Renal cortex interstitium (tissue), 11 donors: Measurements from ENCODE around the gene ALDH1L1. TPM values are rescaled to one million over a fixed set of nuclear protein-coding genes. Genes with fewer than 3 reads are reported as not detected.

Source experiments
- DNase-seq, 11 donors: peaks; one replicate each; pipeline ENCODE4 v3.0.0-alpha.2; 2013; ENCODE audit warnings: low read depth in 9 of 11, low spot score in 4 of 11; ENCODE audit errors: extremely low read depth in 1 of 11
- polyA plus RNA-seq, 3 donors: library from polyadenylated mRNA; unstranded; fragments of 120-200 nt; gene quantifications; one replicate each; pipeline ENCODE4 v1.2.1, GENCODE V29; 2013; ENCODE audit not compliant: insufficient read length in 3 of 3

Gene ALDH1L1
- polyA plus RNA-seq, 3 donors, result 41.1 to 50.8 (median 43.0) TPM

DNA sequence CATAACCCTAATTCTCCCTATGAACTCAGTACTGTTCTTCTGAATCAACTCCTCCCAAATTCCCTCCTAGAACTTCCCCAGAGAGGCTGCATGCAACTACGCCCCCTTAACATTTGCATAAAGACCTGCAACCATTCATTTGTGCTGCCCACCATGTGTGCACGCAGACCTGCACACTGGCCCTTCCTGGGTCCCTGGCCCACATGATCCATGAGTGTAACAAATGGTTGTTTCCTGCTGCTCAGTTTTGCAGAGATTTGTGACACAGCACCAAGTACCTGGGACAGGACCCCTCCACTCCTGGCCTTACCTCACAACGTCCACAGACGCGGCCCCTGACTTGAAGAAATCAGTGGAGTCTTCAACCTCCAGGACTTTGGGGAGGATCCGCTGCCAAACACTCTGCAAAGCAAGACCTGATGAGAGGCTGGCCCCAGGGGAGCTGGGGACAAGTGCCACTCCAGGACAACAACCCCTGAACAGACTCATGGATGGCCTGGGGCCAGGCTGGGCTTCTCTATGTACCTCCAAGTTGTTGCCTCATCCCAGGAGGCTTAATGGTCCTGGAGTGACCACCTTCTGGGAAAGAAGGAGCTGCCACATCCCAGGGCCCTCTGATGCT is 33.8 kb downstream of the ALDH1L1 start:
- no peak for DNase-seq

DNA sequence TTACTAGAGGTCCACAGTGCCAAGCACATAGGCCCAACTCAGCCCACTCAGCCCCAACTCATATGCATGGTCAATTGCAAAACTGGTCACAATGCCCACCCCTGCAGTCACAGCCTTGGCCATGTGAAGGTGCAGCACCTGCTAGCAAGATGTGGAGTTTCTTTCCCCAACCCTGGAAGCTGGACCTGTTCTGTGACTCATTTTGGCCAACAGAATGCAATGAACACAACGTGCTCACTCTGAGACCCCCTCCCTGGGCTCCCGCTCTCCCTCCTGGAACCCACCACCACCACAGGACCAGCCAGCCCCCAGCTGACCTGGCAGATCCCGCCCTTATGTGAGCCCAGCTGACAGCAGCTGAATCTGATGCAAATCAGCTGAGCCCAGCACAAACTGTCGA is 34.4 kb downstream of the ALDH1L1 start:
- DNase-seq, result no peak

DNA sequence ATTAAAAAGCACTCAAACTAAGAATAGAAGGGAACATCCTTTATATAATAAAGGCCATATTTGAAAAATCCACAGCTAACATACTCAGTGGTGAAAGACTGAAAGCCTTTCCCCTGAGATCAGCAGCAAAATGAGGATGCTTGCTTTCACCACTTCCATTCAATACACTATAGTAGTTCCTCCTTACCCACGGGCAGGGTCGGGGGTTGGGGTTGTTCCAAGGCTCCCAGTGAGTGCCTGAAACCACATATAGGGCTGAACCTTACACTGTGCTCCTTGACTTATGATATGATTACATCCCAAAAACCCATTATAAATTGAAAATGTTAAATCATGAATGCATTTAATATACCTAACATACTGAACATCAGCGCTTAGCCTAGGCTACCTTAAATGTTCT is 37.7 kb downstream of the ALDH1L1 start:
- DNase-seq, result no peak

DNA sequence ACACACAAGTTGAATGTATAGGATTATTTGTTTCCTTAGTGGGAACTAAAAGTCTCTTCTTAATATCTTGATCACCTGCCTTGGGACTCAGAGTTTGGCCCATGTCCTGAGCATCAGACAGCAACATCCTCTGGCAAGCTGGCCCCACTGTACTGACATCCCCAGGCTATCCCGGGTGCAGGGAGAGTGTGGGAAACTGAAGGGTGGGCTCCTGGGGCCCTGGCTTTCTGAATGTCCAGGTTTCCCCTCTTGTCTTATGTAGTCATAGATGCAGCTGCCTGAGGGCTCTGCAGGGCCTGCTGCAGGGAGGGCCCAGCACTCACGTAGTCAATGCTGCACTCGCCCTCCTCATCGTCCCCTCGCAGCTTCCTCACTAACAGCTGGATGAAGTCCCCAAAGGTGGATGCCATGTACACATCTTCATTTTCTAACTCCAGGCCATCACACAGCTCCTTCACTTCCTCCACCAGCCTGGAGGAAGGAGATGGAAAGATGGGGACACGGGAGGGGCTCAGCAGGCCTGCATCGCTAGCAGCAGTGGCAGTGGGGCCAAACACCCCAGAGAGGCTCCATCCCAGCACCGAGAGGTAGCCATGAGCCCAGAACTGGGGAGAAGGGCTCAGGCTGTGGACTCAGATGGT is 42.8 kb downstream of the ALDH1L1 start:
- DNase-seq, result no peak

DNA sequence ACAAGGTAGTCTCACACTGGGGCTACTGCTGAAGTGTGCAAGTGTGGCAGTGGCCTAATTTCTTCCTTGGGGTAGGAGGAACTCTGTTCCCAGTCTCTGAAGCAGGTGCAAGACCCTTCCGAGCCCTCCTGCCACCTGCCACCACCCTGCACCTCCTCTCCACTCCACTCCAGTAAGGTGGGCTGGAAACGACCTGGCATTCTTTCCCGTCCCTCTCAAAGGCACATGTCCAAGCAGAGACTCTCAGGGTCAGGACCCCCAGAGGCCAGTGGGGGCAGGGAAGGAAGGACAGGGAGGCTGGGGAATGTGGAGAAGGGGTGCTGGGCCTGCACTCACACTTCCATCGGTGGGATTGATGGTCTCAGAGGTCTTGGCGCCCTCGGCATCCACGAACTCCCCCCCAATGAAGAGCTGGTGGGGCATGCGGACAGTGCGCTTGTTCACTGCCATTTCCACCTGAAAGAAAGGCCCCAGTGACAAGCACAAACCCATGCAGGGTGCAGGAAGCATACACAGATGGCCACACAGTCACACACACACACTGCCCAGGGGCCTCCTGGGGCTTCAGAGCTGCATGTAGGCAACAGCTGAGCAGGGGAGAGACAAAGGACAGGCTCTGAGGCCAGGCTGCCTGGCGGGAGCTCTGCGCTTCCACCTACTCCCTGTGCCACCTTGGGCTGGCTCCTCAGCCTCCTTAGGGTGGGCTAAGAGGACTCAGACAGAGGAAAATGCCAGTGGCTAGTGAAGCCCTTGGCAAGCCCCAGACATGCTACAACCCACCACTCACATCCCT is 43.8 kb downstream of the ALDH1L1 start:
- no peak for DNase-seq

DNA sequence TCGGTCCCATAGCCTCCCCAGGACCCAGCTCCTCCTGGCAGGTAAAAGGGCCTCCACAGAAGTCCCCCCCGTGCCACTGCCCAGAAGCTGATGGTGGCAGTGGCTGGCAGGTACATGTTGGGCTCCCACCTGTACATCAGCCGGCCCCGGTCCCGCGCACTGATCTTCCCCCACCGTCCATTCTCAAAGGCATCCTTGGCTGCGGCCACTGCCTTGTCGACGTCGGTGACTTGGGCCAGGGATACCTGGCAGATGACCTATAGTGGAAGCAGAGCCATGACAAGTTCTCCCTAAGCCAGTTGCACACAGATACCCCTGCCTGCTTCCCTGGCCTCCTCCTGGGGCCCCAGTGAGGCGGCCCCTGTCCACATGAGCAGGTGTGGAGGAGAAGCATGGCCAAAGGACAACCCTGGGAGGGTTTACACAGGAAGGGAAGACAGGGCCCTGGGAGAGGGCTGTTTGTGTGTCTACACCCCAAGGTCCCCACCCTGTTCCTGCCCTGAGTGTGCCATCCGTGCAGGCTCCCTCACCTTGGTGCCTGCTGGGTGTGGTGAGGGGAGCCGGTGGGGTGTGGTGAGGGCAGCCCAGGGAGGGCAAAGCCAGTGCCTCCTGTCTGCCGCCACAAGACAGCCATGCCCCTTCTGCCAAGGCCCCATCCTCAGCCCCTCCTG is 44.8 kb downstream of the ALDH1L1 start:
- DNase-seq, result no peak

DNA sequence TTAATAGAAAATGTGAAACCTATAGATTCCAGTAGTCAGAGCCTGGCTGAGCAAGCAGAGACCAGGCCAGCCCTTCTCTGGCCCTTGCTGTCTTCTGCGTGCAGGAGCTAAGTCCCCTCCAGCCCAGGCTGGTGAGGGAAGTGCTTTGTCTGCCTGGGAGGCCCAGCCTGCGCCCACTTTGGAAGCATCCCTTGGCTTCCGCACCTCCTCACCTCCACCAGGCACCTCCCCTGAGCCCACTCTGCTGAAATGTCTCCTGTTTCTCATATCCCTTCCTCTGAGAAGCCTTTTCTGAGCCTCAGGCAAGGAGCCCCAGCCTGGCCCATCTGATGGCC is 45.3 kb downstream of the ALDH1L1 start:
- DNase-seq, result no peak

DNA sequence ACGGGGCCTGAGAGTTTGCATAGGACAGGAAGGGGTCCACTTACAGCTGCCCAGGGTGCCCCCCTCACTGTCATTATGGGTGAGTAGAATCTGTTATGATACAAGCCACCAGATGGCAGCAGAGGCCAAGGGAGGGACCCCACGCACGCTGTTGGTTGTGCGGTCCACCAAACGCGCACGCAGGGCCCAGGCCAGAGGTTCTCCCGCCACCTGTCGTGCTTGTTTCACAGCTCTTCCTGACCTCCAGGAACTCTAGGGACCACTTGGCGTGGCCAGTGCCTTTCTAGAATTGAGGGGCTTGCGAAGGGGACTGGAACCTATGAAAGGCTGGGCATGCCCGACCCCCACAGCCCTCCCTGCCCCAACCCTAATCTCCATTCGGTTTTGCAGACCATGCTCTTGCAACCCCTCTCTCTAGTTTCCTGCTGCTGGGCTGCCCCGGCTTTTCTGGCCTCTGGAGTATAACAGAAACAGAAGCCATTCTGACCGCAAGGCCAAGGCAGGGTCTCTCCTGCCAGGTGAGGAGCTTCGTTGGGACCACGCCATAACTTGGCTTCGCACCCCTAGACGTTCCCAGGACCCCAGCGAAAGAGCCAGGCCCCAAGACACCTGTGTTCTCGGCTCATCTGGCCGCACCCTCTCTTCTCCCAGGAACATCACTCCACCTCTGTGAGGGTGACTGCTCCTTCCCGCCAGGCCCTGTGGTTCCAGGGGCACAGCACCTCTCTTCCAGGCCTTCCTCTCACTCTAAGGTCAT is 46.0 kb downstream of the ALDH1L1 start:
- peak; percentile 29 to 64 (median 51) for DNase-seq

DNA sequence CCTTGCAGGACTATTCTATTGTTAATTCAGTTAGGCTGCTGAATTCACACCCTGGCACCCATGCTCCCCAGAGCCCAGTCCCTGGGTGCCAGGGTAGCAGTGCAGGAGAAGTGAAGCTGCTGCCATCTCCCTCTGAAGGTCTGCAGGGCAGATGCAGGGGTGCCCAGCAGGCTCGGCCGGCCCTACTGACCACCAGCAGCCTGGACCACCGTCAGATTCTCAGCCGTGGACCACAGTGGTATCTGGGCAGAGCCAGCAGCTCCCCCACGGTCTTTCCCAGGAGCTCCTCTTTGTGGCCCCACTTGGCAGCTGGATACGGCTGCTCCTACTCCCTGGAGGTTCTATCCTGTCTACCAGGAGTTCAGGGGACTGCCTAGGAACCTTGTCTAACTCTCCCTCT is 46.8 kb downstream of the ALDH1L1 start:
- no peak for DNase-seq

DNA sequence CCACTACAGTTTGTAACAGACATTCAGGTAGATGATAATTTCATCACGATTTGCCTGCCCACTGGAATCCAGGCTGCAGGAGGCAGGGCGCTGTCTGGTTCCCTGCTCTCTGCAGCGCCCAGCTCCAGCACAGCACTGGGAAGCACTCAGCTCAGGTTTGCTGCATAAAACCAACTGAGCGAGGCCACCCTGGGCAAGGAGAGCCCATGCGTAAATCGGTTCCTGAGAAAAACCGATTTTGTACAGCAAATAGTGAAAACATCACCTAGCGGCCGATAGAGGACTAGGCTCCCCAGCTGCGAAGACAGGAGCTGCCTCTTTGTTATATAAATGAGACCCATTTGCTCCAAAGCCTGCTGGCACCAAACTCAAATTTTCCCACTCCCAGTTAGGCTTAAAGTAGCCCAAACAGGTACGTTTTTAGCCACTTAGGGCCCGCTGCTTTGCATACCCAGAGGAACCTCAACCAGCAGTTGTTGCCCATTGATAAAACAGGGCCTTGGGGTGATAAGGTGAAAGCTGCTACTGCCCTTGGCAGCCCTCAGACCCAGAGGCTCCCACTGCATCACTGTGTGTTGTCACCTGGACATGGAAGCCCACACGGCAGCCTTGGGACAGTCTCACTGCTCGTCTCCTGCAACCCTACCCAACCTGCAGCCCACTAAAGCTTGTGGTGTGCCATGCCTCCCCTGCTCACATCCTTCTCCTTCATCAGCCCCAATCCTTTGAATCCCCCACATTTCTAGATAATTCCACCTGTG is 47.5 kb downstream of the ALDH1L1 start:
- peak in 9 of 11 donors; percentile 10 to 46 (median 26) for DNase-seq

DNA sequence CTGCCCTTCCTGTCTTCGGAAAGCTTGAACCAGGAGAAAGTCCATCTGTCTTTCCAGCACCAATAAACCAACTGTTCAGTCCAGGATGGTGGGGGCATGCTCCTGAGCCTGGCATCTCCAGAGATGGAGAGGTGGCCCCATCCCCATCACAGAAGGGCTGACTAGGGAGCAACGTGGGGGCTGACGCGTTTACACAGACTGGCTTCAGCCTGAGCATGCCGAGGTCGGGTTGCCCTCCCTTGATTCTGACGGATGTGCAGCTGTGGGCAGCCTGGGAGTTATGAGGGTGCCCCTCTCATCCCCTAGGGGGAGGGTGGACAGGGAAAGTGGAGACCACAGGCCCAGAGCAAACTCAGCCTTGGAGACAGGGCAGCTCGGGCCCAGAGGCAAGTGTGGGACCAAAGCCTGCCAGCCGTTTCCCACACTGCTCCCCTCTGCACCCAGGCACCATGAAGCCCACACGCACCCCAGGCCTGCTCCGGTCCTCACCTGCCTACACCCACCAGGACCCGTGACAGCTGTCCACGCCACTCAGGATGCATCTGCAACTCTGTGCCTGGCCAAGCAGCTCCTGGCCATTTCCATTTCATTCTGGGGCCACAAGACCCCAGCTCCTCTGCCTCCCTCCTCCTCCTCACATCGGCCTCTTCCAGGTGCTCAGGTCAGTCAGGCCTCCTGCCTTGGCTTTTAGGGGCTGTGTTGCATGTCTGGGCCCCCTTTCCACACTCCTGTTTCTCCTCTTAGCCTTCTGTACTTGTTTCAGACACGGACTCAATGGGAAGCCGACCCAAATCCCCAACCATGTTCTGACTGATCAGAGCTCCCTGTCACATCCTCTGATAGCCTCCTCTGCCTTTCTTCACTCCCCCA is 48.3 kb downstream of the ALDH1L1 start:
- DNase-seq, result no peak

DNA sequence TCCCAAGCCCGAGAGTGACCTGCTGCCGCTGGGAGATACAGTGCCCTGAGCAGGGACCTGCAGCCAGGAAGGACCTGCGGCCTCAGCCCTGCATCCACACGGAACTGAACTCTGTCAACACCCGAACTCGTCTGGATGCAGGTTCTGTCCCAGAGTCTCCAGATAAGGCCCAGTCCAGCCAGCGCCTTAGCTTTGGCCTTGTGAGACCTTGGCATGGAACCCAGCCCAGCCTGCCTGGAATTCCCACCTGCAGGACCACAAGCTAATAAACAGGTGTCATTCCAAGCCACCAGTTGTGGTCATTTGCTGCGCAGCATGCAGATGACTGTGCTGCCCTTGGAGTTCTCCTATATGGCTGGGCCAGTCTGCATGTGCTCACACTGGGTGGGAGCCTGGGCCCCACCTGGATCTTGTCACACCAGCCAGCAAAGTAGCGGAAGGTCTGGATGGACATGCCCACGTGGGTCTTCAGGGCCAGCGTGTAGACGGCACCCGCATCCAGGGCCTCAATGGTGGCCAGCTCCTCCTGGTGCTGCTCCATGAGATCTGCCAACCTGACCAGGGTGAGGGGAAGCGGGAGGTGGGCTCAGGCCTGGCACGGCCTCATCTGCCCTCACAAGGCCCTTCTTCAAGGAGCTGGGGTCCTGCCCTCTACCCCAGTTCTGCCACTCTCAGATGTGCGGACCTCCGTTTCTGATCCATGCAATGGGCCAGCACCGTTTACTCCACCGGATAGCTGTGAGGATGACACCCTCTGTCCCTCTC is 49.2 kb downstream of the ALDH1L1 start:
- no peak for DNase-seq

DNA sequence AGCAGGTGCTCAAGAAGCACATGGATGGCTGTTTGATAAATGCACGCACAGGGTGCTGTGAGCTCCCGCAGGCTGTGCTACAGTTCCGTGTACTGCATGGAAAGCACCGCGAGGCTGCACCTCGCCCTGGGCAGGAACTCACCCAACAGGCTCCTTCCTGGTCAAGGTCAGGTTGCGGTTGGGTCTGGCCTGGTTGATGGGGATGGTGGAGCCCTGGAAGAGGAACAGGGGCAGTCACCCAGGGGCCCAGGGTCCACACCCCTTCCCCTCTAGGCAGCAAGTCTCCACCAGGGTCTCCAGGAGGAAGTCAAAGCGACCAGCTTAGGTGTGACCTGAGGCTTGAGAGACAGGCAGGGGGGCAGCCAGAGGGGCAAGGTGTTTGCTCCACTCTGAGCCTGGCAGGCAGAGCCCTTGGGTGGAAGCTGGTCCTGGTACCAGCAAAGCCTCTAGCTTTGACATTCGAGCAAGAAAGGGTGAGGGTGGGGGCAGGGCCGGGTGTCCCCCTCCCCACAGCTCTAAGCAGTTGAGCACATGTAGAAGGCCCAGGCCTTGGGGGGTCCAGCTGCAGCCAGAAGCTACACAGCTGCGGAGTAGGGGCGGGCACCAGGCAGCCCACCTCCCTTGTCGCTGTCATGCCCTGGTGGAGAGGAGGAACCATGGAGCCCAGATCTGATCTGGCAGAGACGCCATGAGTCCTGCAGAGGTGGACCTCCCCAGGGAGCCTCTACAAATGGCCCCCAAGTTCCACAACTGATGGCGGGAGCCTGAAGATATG is 50.1 kb downstream of the ALDH1L1 start:
- DNase-seq, result no peak

DNA sequence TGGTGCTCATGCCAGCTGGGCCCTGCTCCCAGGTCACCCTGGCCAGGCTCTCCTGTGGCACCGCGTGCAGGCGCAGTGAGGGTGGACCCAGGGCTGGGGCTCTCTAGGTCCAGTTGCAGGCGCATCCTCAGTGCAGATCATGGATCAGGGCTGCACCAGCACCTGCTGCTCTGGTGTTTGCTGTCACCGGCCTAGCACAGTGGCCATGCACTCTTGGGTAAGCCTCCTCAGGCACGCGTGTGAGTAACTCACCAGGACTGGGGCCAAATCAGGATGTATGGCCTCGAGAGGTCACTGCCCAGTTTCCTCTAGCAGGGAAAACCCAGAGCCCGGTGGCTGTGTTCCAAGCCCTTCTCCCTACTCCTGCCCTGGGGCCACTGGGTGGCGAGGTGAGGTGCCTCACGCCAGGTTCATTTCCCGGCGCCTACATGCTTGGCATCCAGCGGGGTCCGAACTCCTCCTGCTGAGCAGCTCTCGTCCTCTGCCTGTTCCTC is 50.9 kb downstream of the ALDH1L1 start:
- DNase-seq, result no peak

DNA sequence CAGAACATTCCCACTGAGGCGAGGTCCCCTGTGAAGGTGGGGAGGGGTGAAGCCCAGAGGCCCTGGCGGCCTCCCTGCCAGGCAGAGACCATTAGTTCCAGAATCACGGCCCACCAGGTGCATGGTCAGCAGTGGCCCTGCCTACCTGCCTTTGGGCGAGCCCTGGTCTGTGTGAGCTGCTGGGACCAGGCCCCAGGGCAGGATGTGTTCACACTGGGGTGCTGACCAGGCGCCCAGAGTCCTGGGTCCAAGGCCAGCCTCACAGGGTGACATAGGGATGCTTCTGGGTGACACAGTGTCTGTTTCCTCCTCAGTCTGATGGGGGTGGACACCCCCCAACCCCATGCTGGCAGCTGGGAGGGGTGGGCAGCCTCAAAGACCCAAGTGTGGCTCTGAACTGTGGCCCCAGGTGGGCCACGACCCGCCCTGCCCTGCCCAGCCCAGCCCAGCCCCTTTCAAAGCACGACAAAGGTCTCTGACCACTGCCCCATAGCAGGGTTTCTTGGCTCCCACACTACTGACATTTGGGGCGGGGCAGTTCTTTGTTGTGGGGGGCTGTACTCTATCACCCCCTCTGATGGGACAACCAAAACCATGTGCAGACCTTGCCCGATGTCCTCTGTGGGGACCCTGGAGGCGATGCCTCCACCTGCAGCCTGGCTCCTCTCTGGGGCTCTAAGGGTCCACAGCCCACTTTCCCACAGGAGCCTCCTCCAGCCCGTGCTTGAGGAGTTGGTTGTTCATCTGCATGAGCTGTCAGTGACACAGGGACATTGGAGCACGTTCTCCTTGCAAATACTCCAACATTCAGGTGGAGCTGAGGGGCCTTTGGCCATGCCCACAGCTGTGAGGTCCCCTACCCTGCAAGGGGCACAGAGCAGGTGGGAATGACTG is 51.6 kb downstream of the ALDH1L1 start:
- DNase-seq, result no peak
